Hindlimb muscle (tissue), 1 donor: Measurements from ENCODE around the gene EEIG2. TPM values are rescaled to one million over a fixed set of nuclear protein-coding genes. Genes with fewer than 3 reads are reported as not detected.
A peak's percentile ranks its signal among the peaks of the same experiment; 100 is the strongest.

Experiments used
- DNase-seq: peaks from one replicate; pipeline ENCODE4 v3.0.0-alpha.2; 2013
- polyA plus RNA-seq: library from polyadenylated mRNA; unstranded; fragments of 120-200 nt; gene quantifications from one replicate; pipeline ENCODE4 v1.2.1, GENCODE V29; 2013; ENCODE audit not compliant: insufficient read length

The EEIG2 gene
- polyA plus RNA-seq, 1 donor: 8.8 TPM

- DNase-seq: no peak
These were observed 8.6 kb upstream of the EEIG2 start for GRCh38 chr1:108551137-108551862.

- no peak for DNase-seq
These were observed 6.0 kb upstream of the EEIG2 start for GRCh38 chr1:108553905-108554304.

- no peak for DNase-seq
These were observed 5.0 kb upstream of the EEIG2 start for GRCh38 chr1:108554682-108555427.

- DNase-seq: no peak
These were observed 3.8 kb upstream of the EEIG2 start for GRCh38 chr1:108556066-108556465.

GRCh38 chr1:108556499-108556898, 3.4 kb upstream of the EEIG2 start:
- no peak for DNase-seq

- DNase-seq: no peak
These were observed 2.6 kb upstream of the EEIG2 start for GRCh38 chr1:108557296-108557695.

- DNase-seq: peak; percentile 59
These were observed 431 bp downstream of the EEIG2 start for GRCh38 chr1:108560189-108560873.

GRCh38 chr1:108560874-108561459, 1.1 kb downstream of the EEIG2 start:
- peak; percentile 39 for DNase-seq

- DNase-seq: no peak
These were observed 1.9 kb downstream of the EEIG2 start for GRCh38 chr1:108561689-108562326.

GRCh38 chr1:108563808-108564207, 3.9 kb downstream of the EEIG2 start:
- DNase-seq: no peak

GRCh38 chr1:108565081-108565480, 5.2 kb downstream of the EEIG2 start:
- no peak for DNase-seq

- no peak for DNase-seq
These were observed 5.6 kb downstream of the EEIG2 start for GRCh38 chr1:108565512-108565911.

GRCh38 chr1:108568589-108568988, 8.7 kb downstream of the EEIG2 start:
- DNase-seq: no peak

- DNase-seq: no peak
These were observed 9.3 kb downstream of the EEIG2 start for GRCh38 chr1:108569097-108569728.

- DNase-seq: no peak
These were observed 10.2 kb downstream of the EEIG2 start for GRCh38 chr1:108570128-108570527.

- no peak for DNase-seq
These were observed 11.1 kb downstream of the EEIG2 start for GRCh38 chr1:108570998-108571401.

- DNase-seq: no peak
These were observed 12.3 kb downstream of the EEIG2 start for GRCh38 chr1:108572182-108572581.

GRCh38 chr1:108573183-108573582, 13.3 kb downstream of the EEIG2 start:
- DNase-seq: no peak

- no peak for DNase-seq
These were observed 14.1 kb downstream of the EEIG2 start for GRCh38 chr1:108574008-108574407.

- DNase-seq: no peak
These were observed 15.5 kb downstream of the EEIG2 start for GRCh38 chr1:108575375-108575774.

GRCh38 chr1:108583757-108584427, 24.0 kb downstream of the EEIG2 start:
- DNase-seq: no peak
